Measurements from ENCODE around the gene TMEM80. TPM values are rescaled to one million over a fixed set of nuclear protein-coding genes. Genes with fewer than 3 reads are reported as not detected.
"Not testable (repeated sequence)": the region's sequence is repeated elsewhere in the genome, so short reads cannot be mapped to it uniquely, and the experiment has no call there.

TMEM80 gene
- polyA plus RNA-seq, 5 donors: 23.2 to 35.8 (median 29.9) TPM

DNA sequence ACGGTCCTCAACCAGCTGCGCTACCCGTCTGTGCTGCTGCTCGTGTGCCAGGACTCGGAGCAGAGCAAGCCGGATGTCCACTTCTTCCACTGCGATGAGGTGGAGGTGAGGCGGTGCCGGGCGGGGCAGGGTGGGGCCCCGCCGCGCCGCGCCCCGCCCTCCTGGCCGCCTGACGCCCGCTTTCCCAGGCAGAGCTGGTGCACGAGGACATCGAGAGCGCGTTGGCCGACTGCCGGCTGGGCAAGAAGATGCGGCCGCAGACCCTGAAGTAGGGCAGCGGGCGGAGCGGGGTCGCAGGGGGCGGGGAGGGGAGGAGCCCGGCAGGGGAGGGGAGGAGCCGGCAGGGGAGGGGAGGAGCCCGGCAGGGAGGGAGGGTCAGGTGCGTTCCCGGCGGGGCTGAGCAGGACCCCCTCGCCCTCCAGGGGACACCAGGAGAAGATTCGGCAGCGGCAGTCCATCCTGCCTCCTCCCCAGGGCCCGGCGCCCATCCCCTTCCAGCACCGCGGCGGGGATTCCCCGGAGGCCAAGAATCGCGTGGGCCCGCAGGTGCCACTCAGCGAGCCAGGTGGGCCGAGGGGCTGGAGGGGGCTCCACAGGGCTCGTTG, 25.1 kb downstream of the TMEM80 start:
- no peak for DNase-seq

DNA sequence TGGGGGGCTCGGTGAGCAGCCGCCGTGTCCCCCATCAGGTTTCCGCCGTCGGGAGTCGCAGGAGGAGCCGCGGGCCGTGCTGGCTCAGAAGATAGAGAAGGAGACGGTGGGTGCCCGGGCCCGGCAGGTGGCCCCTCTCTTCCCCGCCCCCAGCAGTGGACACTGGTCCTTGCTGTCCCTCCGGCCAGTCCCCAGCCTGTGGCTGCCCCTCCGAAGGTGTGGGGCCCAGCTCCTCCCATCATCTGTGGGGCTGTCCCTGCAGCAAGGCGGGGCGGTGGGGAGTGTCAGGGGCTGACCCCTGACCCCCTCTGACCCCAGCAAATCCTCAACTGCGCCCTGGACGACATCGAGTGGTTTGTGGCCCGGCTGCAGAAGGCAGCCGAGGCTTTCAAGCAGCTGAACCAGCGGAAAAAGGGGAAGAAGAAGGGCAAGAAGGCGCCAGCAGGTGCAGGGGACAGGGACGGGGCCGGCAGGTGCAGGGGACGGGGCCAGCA, 25.7 kb downstream of the TMEM80 start:
- DNase-seq: no peak

DNA sequence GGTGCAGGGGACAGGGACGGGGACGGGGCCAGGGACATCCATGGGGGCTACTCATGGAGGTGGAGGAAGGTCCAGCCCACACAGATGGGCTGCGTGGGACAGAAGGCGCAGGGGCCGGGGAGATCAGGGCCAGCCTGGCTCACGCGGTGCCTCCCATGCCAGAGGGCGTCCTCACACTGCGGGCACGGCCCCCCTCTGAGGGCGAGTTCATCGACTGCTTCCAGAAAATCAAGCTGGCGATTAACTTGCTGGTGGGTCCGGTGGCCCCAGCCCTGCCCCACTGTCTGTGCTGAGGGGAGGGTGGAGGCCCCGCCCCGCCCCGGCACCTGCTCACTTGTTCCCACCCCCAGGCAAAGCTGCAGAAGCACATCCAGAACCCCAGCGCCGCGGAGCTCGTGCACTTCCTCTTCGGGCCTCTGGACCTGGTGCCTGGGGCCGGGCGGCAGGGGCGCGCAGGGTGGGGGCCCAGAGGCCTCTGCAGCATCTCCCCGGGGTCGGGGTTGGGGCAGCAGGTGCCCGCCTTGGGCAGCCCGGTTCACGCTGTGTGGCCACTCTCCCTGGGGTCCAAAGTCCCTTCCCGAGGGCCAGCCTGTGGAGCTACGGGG, 26.2 kb downstream of the TMEM80 start:
- DNase-seq: no peak

DNA sequence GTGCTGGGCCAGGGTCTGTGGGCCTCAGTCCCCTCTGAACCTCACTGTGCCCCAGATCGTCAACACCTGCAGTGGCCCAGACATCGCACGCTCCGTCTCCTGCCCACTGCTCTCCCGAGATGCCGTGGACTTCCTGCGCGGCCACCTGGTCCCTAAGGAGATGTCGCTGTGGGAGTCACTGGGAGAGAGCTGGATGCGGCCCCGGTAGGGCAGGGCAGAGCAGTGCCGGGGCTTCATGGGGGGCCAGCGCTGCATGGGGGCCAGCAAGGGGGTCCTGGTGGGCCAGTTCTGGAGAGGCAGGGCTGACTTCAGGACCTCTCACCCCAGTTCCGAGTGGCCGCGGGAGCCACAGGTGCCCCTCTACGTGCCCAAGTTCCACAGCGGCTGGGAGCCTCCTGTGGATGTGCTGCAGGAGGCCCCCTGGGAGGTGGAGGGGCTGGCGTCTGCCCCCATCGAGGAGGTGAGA, 26.8 kb downstream of the TMEM80 start:
- no peak for DNase-seq

DNA sequence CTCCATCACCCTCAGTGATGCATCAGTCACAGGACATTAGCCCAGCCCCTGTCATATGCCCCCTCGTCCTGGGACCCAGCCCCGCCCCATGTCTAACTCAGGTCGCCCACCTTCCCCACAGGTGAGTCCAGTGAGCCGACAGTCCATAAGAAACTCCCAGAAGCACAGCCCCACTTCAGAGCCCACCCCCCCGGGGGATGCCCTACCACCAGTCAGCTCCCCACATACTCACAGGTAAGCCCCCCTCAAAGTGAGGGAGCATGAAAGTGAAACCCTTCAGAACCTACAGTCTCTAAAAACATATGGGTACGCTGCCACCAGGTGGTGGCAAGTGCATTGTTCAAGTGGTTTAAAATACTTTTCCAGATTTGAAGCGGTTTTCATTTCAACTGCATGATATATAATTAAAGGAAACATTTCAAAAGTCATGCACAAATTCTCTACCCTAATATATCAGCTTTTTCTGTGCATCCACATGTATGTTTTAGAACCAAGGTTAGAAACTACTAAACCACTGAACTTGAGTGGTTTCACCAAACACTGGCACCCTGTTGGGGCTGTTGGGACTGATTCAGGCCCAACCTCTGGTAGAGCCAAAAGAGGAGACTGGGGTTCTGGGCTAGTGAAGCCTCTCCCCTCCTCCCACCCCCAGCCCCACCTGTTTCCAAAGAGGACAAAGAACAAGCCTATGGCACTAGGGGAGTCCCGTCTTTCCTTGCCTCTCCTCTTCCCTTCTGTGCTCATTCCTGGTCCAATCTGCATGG, 27.7 kb downstream of the TMEM80 start:
- no peak for DNase-seq

DNA sequence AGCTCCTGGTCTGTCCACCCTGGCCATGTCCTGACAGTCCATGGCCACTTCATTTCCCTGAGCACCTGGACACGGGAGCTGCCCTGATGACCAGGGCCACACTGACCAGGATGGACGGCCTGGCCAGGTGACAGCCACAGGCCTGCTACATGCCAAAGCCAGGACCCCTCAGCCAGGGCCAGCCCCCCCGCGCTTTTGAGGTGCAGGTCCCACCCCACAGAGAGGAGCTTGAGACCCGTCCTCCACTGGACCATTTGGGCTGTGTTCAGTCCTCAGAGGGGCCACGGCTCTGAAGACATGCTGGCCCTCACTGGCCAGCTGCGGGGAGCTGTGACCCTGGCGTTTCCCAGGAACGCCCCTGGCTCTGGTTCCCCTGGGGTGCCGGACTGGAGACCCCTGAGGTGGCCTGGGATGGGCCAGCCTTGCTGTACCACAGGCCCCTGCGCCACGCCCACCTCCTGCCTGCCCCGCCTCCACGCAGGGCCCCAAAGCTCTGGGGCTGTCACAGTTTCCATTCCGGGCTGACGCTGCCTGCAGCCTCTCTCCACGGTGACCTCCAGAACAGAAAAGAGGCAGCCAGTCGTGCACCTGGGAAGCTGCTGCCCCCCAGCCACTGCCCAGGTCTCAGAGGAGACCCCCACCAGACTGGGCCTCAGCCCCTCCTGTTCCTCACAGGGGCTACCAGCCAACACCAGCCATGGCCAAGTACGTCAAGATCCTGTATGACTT, 28.6 kb downstream of the TMEM80 start:
- DNase-seq: no peak

DNA sequence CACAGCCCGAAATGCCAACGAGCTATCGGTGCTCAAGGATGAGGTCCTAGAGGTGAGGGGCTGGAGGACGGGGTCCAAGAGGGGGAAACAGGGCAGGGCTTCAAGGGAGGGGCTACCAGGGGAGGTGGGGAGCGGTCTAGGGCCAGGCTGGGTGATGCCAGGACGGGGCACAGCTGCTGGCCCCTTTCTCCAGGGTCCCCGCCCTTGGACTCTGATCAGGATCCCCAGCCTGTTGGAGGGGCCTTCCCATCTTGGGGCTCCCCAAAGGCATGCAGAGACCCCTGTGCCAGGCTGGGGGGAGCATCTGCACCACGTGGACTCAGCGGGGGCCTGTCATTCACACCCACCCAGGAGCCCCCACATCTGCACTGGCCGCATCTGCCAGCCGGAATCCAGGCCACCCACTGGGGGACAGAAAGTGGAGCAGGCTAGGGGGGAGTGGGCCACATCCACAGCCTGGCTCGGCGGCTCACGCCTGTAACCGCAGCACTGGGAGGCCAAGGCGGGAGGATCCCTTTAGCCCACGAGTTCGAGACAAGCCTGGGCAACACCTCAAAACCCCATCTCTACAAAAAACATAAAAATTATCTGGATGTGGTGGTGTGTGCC, 29.3 kb downstream of the TMEM80 start:
- no peak for DNase-seq

DNA sequence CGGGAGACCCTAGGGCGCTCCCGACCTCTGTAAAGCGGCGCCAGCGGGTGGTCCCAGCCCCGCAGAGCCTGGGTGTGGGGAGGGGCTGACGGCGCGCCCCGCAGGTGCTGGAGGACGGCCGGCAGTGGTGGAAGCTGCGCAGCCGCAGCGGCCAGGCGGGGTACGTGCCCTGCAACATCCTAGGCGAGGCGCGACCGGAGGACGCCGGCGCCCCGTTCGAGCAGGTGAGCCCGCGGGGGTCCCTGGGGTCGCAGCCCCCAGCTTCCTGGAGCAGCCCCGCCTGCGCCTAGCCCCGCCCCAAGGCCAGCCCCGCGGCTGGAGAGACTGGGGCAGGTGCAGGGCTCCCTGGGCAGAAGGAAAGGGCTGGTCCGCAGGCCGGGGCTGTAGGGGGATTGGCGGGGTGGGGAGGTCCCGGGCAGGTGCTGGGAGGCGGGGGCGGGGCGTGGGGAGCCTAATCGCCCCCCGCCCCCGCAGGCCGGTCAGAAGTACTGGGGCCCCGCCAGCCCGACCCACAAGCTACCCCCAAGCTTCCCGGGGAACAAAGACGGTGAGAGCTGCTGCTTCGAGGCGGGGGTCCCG, 30.1 kb downstream of the TMEM80 start:
- DNase-seq: no peak

DNA sequence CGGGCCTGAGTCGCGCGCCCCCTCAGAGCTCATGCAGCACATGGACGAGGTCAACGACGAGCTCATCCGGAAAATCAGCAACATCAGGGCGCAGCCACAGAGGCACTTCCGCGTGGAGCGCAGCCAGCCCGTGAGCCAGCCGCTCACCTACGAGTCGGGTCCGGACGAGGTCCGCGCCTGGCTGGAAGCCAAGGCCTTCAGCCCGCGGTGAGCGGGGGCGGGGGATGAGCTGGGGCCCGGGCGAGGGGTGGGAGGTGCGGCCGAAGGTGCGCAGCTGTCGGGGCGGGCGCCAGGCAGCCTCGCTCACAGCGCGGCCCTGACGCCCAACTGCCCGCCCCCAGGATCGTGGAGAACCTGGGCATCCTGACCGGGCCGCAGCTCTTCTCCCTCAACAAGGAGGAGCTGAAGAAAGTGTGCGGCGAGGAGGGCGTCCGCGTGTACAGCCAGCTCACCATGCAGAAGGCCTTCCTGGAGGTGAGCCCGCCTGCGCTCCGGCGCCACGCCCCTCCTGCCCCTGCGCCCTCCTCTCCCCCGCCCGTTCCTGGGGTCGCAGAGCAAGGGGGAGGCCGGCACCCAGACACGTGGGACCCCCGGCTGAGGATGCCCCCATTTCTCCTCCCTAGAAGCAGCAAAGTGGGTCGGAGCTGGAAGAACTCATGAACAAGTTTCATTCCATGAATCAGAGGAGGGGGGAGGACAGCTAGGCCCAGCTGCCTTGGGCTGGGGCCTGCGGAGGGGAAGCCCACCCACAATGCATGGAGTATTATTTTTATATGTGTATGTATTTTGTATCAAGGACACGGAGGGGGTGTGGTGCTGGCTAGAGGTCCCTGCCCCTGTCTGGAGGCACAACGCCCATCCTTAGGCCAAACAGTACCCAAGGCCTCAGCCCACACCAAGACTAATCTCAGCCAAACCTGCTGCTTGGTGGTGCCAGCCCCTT, 30.9 kb downstream of the TMEM80 start:
- no peak for DNase-seq

DNA sequence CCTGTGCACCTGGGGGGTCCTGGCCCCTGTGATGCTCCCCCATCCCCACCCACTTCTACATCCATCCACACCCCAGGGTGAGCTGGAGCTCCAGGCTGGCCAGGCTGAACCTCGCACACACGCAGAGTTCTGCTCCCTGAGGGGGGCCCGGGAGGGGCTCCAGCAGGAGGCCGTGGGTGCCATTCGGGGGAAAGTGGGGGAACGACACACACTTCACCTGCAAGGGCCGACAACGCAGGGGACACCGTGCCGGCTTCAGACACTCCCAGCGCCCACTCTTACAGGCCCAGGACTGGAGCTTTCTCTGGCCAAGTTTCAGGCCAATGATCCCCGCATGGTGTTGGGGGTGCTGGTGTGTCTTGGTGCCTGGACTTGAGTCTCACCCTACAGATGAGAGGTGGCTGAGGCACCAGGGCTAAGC, 31.7 kb downstream of the TMEM80 start:
- DNase-seq: no peak

DNA sequence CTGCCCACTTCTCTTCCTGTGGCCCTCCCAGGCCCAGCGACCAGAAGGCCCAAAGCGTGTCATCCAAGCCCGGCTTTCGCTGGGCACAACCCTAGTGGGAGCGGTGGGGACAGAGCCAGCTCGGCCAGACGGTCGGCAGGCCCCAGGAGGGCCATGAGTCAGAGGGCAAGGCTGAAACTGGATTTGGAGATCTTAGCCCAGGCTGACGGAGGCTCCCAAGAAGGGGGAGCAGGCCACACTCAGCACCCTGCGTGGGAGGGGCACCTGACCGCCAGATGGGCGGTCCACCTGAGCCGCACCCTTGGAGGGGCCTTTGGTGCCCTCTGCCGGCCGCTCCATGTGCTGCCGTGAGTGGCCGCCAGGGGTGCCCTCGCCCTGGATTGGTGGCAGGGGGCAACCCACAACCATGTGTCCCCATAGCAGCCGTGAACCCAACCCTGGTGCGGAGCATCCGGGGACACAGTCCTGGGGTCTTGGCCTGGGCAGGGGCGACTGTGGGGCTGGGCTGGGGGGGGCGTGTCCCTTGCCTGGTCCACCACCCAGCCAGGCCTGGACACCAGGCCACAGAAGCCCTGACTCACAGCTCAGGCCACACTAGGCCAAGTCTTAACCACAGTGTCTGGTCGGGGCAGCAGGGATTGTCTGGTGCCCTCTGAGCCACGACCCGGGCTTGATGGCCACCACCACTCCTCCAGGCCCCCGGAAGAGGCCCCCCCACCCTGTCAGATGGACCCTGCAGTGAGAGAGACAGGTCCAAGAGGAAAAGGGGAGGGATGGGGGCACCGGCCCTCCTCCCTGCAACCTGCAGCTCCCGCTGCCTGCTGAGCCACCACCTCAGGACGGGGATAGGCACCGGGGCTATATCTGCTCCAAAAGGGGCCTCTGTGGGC, 32.5 kb downstream of the TMEM80 start:
- DNase-seq: peak in 1 of 2 donors; percentile 53

DNA sequence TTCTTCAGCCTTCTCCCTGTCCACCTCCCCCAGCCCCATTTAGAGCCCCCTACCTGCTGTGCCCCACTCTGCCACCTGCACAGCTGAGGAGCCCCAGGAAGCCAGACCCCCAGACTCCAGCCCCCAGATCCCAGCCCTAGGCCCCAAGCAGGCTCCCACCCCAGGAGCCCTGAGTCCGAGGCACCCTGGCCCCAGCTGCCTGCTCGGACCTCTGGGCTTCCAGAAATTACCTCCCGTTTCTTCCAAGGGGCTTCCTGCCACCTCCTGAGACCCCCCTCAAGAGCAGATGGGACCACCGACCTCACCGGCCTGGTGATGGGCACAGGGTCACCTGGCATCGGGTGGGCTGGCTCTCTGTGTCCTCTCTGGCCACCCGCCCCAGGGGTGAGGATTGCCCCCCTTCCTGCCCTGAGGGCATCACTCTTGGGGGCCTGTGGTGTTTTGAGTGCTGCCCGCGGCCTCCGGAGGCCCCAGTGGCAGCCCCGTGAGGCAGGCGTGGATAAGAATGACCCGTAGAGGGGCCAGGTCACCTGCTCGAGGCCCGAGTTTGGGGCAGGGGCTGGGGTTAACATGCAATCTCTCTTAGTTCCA, 33.4 kb downstream of the TMEM80 start:
- no peak for DNase-seq

DNA sequence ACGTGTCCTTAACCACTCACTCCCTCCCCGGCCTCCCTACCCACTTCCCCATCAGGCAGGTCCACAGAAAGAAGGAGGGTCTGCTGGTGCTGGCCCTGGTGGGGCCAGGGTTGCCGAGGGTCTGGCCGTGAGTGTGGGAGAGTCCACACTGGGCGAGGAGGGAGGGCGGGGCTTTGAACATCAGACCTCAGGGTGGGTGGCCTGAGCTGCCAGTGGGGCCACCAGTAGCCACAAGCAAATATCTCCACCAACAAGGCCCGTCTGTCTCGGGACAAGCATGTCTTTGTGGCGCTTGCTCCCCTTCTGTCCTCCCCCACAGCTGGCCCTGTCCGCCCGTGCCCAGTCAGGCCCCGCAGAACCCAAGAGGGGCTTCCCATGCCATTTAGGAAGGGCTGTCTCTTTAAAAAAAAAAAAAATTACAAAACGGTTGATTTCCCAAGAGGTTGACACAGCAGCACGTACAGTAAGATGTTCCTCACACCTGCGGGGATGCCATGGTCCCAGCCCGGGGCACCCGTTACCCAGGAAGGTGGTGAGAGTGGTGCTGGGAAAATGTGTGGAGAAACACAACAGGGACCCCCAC, 34.0 kb downstream of the TMEM80 start:
- DNase-seq: no peak

DNA sequence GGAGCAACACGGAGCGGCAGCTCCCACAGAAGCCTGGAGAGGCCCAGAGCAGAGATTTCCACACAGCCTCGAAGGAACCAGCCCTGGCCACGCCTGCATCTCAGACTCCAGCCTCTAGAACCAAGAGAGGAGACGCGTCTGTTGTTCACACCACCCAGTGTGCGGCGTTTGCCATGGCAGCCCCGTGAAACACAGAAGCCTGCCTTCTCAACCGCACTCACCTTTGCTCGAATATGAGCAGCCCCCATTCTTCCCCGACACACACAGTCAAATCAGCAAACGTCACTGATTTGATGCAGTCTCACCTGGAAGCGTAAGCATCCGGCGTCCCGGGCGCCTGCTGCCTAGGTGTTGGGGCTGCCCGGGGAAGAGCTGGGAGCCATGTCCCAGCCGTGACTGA, 37.5 kb downstream of the TMEM80 start:
- no peak for DNase-seq

DNA sequence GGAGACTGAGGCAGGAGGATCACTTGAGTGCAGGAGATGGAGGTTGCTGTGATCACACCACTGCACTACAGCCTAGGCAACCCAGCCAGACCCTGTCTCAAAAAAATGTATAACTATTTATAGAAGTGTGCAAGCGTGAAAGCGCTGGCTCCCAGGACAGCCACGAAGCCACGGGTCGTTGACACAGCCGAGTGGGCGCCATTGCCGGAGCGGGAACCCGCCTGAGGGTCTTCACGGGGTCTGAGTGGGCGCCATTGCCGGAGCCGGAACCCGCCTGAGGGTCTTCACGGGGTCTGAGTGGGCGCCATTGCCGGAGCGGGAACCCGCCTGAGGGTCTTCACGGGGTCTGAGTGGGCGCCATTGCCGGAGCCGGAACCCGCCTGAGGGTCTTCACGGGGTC, 38.9 kb downstream of the TMEM80 start:
- DNase-seq: not testable (repeated sequence)

DNA sequence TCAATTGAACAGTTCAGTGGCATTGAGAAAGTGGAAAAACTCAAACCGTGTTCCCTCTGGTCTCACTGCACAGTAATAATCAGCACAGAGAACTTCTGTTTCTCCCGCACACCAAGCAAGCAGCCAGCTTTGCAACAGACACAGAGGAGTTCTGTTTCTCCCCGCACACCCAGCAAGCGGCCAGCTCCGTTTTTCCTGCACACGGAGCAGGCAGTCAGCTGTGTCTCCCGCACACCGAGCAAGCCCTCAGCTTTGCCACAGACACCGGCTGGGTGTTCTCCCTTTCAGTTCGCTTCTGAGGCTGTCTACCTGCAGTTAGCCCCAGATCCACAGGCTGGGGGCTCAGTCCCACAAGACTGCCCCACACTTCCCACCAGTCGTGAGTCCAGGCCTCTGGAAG, 41.8 kb downstream of the TMEM80 start:
- no peak for DNase-seq

DNA sequence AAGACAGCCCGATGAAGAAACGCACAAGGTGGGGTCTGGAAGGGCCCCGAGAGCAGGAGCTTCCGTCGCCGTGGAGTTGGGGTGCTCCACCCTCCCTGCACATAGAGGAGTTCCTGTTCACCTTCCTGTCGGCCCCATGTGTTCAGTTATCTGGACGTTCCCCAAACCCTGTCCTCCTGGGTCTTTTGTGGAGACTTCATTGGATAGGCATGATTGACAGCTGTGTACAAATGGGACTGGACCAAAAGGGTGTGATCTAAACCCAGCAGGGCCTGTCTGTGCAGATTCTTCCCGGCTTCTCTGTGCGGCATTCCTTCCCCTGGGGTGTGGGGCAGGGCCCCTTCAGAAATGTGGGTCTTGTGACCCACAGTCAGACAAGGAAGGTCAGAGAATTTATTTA, 42.3 kb downstream of the TMEM80 start:
- not testable (repeated sequence) for DNase-seq

DNA sequence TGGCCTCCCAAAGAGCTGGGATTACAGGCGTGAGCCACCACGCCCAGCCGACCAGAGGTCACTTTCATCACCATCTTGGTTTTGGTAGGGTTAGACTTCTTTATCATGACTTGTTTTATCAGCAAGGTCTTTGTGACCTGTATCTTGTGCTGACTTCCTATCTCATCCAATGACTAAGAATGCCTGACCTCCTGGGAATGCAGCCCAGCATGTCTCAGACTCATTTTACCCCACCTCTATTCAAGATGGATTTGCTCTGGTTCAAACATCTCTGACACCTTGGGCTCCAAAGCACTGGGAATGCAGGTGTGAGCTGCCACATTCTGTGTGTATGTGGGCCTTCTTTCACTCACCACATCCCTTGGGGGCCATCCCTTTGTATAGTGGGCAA, 46.5 kb downstream of the TMEM80 start:
- DNase-seq: no peak

Measured in right lung (tissue), 5 donors.